ENCODE results near the gene DPP7.

DNA sequence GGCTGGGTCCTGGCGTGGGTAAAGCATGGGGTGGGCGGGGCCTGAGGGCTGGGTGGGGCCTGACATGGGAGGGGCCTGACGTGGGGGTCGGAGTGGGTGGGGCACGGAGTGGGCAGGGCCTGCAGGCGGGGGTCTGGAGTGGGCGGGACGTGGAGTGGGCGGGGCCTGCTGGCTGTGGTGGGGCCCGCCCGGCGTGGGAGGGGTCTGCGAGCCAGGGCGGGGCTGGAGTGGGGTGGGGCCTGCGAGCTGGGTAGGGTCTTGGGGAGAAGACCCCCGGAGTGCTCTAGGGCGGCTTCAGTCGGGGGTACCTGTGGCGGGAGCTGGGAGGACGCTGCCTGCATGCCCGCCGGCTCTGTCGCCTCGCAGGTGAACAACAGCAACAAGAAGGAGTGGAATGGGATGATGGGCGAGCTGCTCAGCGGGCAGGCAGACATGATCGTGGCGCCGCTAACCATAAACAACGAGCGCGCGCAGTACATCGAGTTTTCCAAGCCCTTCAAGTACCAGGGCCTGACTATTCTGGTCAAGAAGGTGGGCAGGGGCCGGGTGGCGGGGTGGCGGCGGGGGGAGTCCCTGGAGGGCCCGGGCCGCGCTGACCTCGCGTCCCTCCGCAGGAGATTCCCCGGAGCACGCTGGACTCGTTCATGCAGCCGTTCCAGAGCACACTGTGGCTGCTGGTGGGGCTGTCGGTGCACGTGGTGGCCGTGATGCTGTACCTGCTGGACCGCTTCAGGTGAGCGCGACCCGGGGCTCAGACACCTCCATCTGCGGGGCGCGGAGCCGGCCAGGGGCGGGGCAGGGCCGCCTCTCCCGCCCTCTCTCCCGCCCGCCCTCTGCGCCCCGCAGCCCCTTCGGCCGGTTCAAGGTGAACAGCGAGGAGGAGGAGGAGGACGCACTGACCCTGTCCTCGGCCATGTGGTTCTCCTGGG lies 47.3 kb upstream of the DPP7 start:
- TF ChIP-seq POLR2A (IDR thresholded peaks at IDR 0.05): no peak
- TF ChIP-seq CTCF (IDR thresholded peaks at IDR 0.05): no peak
